HG02623 (cell line): ENCODE data around the gene DNAAF8.

Source experiments
- ATAC-seq: cut with Tn5 transposase; IDR thresholded peaks from one replicate; pipeline ENCODE4 v1.9.1; 2021; ENCODE audit warnings: moderate library complexity; ENCODE audit not compliant: unreplicated experiment

DNAAF8 gene

GRCh38 chr16:4734063-4734729, at the start of gene DNAAF8, which contains the start of gene ANKS3:
Gene DNAAF8, plus strand, starts transcription at chr16:4734537. Its CDS starts 1,978 bp downstream, at chr16:4736515.
Gene ANKS3, minus strand, starts transcription at chr16:4734271. Its CDS starts 4,122 bp downstream, at chr16:4730149.
- ATAC-seq: peak; percentile 69

- no peak for ATAC-seq
Observed at GRCh38 chr16:4684763-4685162, 49.6 kb upstream of the DNAAF8 start.

- ATAC-seq: no peak
Observed at GRCh38 chr16:4685292-4685691, 49.0 kb upstream of the DNAAF8 start.

DNA sequence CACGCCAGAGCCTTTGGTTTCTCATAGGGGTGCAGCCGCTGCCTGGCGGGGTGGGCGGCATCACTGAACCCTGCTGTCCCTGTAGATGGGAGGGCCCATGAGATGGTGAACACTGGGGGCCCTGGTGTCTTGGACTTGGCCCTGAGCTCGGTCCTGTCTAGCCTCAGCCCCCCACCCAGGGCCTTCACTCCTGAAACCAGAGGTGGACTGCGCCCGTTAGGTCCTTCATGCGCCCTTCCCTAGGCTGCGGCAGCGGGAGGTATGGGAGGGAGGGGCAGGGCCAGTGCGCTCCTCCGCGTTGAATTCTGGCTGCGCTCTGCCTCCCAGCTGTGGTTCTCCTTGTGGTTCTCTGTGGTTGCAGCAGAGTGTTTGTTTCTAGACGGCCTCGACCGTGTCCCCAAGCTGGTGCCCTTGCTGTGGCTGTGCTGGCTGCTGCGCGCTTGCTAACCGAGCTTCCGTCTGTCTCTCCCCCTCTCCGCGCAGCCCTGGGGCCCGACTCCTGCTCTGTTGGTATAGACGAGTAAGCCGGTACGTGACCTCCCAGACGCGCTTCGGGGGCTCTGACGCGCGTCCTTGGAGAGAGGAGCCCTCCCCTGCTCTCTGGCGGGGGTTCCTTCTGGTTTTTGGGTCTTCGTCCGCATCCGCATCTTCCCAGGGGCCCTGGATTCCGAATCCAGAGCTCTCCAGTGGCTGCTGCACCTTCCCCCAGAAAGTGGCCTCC, 48.4 kb upstream of the DNAAF8 start:
- no peak for ATAC-seq

DNA sequence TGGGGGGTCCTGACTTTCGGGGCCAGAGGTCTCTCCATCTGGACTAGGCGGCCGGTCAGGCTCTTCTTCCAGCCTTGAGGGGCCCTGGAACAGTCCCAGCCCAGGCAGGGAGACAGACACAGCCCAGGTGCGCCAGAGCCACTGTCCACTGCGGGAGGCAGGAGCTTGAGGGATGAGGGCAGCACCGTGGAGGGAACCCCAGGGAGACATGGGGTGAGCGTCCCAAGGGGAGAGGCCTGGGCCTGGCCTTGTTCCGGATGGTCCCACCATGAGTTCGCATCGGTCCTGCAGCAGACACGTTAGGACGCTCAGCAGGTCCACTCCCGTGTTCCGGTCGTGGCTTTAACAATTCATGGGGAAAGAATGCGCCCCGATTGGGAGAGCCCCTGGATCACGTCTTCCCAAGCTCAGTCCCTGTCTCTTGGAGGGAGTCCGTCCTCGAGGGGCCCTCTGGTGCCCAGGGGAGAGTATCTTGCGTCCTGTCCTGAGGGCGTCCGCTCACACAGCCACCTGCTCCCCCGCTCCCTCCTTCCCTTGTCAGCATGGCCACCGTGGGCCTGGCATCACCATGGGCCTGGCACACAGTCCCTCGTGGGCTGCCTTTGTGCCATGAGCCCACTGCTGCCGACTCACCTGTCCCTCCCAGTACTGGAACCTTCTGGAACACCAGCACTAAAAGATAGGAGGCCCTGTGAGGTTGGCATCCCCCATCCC, 47.7 kb upstream of the DNAAF8 start:
- no peak for ATAC-seq

- ATAC-seq: no peak
Observed at GRCh38 chr16:4687416-4687815, 46.9 kb upstream of the DNAAF8 start.

DNA sequence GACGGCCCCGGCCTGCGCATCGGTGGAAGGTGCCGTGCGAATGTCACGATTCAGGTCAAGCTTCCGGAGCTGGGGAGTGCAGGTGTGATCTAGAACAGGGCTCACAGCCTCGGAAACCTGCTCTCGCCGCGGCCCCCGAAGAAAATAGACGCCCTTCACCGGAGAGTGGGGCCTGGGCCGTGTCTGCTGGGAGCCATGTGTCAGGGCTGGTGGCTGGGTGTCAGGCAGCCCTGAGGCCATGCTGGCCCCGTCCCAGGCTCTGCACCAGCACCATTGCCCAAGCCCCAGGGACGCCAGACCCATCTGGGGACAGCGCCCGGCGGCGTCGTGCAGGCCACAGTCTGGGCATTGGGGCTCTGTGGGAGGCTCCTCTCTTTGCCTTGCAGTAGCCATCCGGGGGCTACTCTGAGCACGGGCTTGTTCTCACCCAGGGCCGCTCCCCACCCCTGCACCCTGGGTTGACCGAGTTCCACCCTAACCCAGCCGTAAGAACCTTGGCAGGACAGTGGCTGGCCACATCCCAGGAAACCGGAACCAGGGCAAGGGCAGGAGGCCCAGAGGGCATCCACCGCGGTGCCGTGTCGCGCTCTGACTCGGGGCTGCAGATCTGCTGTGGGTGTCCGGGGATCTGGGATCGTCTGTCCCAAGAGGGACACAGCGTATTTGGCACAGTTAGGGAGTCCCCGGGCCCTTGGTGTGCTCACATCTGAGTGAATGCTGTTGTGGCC, 46.2 kb upstream of the DNAAF8 start:
- ATAC-seq: no peak

GRCh38 chr16:4688674-4689045, 45.7 kb upstream of the DNAAF8 start:
- no peak for ATAC-seq

DNA sequence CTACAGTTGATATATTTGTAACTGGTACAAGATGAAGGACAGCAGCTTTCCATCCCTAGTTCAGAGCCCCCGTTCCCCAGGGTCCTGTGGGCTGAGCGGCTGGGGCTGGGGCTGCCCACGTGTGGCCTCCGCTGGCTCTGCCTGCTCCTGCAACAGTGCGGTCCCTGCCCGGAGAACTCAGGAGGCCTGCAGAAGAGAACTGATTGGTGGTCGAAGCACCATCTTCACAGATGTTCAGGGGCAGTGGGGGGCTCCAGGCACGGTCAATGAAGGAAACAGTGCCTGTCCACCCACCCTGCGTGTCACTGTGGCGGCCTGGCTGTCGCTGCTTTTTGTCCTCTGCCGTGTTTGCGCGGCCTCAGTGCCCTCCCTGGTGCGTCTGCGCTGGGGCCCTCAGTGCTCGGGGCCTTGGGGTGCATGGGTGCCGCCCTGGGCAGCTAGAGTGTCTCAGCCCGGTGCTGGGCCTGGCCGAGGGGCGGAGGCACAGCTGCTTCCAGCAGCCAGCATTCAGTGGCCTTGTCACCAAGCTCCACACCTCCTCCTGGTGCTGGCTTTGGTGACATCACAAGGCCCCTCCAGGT, 45.2 kb upstream of the DNAAF8 start:
- no peak for ATAC-seq

- ATAC-seq: no peak
Observed at GRCh38 chr16:4689864-4690704, 44.3 kb upstream of the DNAAF8 start.

DNA sequence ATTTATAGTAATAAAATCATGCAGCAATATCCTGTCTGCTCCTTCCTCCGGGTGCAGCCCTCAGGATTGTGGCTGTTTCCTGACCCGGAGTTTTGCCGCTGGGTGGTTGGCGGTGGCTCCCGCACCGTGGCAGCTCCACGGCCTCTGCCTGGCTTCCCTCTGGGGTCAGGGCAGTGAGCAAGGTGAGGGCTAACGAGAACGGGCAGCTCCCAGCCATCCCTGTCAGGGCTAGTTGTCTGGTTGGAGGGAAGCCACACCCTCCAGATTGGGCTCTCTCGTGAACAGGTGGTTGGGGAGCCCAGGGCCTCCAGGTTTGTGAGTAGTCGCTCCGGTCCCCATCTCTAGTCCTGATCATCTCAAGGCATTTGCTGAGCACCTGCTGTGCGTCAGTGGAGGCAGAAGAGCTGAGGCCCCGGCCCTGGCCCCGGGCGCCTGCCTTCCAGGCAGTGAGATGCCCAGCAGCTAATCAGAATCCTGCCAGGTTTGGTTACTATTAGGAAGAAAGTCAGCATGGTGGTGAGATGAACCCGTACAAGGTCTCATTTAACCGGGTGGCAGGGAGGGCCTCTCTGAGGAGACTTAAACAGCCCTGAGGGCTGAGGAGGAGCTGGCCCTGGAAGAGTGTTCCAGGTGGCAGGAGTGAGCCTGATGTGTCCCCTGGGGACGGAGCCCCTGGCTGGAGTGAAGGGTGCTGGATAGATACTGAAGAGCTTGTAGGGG, 43.2 kb upstream of the DNAAF8 start:
- ATAC-seq: no peak

DNA sequence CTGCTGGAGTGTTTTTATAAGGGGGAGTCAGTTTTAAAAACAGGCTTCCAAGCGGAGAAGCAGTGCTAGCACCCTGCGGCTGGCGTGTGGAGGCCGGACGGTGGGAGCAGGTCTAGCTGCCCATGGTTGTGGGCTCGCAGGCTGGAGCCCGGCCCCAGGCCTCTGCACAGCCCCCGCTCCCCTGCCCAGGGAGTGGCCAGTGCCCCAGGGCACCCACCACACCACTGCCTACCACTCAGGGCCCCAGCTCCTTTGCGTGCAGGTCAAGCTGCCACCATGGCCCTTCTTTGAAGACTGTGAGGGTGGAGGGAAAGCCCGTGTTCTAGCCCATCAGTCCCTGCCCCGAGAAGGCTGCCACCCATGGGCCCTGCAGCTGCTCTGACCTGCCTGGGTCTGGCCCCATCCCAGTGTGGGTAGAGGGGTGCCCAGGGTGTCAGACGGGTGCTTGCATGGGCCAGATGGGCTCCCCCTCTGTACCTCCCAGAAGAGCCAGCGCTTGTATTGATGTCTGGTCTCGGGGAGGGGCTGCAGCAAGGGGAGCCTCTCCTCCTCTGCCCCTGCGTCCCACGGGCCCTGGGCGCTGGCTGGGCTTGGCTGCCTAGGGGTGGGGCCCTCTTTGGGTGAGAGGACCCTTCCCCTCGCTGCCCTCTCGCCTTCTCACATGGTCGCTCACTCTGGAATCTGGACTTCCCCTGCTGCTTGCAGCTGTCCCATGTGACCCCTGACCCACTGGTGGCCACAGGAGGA, 42.5 kb upstream of the DNAAF8 start:
- ATAC-seq: no peak

DNA sequence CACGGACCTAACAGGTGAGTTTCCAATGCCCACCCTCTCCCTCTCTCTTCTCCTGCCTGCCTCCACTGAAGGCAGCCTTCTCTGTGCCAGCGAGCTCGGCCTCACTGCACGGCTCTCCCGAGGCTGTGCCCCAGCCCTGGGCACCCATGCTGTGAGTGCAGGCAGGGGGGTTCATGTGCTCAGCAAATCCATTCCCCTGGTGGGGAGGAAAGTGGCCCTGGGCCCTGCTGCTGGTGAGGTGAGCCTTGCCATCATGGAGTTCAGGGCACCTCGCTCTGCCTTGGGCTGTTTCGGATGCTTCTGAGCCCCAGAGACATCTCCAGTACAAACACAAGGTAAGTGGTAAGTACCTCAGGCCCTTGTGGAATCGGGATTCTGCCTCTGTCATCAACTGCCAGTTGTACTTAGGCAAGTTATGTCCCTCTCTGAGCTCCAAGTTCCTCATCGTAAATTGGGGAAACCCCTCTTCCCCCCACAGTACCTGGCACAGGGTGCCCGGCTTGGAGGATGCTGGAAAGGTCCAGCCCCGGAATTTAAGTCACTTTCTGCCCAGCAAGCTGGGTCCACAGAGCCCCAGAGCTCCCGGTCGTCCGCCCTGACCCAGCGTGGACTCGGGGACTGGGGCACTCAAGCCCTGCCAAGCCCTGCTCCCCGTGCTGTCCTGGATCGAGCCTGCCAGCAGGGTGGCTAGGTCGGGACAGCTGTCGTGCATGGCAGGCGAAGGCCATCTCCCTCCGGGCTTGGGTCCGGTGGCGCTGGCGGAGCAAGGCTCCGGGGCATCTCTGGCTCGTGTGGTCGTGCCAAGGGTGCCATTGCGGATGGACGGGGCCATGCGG, 41.7 kb upstream of the DNAAF8 start:
- ATAC-seq: peak; percentile 5

GRCh38 chr16:4693296-4693955, 40.9 kb upstream of the DNAAF8 start, which contains the start of gene NUDT16L1:
Gene NUDT16L1, plus strand, starts transcription at chr16:4693562. Its CDS starts 165 bp downstream, at chr16:4693727.
- peak; percentile 92 for ATAC-seq

DNA sequence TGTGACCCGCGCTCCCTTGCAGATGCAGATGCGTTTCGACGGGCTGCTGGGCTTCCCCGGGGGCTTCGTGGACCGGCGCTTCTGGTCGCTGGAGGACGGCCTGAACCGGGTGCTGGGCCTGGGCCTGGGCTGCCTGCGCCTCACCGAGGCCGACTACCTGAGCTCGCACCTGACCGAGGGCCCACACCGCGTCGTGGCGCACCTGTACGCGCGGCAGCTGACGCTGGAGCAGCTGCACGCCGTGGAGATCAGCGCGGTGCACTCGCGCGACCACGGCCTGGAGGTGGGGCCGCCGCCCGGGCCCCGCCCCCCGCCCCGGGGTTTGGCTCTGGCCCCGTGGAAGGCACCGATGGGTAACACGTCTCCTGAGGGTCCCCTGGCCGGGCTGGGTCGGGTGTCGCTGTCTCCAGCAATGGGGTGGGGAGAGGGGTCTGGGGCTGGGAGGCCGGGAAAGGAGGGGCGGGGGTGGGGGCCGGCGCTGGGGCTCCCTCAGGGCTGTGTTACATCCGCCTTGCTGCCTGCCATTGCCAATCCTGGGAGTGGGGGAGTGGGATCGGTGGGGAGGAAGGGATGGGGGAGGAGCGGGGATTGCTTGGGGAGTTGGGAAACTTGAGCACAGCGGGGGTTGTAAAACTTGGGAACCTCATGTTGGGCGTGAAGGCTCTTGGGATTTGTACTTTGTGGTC, 40.2 kb upstream of the DNAAF8 start:
- ATAC-seq: peak; percentile 6

DNA sequence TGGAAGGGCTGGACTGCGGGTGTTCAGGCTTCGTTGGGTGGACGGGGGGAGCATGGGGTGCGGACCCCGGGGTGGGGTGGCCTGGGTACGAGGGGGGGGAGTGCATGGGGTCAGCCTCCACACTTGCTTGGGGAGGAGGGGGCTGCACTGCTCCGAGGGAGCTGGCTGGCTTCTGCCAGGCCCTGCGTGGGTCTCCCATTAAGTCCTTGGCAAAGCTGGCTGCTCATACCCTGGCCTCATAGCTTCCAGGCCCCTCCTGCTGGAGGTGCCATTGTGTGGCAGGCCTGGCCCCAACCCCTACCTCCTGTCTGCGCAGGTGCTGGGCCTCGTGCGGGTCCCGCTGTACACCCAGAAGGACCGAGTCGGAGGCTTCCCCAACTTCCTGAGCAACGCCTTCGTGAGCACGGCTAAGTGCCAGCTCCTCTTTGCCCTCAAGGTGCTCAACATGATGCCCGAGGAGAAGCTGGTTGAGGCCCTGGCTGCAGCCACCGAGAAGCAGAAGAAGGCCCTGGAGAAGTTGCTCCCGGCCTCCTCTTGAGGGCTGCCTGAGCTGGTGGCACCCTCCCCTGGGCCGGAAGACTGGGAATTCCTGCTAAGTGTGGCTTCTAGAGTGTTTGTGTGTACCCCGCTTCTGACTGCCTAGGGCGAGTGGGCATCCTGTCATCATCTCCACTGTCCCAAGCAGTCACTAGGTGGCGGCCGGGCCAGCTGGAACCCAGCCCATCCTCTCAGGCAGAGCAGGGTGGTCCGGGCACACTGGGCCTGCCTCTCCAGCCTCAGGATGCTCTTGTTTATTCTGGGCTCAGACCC, 39.5 kb upstream of the DNAAF8 start:
- no peak for ATAC-seq
